Activated naive CD8-positive, alpha-beta T cell treated with anti-CD3 and anti-CD28 coated beads, Interleukin-2, amount 50 U/mL, for 16 hours (primary cell): ENCODE measurements around the gene TNFRSF1A.
"Not testable (repeated sequence)": the region's sequence is repeated elsewhere in the genome, so short reads cannot be mapped to it uniquely, and the experiment has no call there.

ENCODE experiments used
- DNase-seq: peaks from one replicate; pipeline ENCODE4 v3.0.0-alpha.2; 2020; ENCODE audit warnings: low read depth, low spot score

TNFRSF1A gene

DNA sequence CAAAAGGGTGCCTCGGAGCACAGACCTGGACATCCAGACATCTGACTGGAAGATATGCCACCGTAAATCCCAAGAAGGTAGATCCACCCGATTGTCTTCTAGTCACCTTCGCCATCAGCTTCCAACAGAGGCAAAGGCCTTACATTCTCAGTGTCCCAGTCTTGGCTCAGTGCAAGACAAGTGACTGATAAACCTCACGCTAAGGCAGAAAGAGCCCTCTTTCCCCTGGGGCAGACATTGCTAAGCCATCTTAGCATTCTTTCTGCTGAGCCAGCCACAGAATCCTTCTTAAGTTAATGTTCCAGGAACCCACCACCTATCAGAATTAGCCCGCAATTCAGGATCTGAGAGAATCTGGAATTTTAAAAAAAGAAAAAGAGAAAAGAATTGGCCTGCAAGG lies 35.7 kb downstream of the TNFRSF1A start:
- no peak for DNase-seq

DNA sequence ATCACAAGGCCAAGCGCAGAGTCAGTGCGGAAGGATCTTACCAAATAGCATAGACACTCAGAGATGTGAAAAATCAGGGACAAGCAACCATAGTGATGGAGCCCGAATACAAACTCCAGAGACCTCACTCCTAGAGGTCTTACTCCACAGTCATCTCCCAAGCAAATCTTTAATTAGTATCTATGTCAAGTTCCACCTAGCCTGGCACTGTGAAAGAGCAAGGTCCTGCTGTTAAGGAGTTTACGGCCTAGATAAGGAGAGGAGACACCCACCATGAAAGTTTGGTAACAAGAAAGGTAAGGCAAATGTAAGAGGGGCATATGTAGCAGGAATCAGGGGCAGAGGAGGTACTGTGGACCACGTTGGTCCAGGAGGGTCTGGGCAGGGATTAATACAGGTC lies 38.8 kb downstream of the TNFRSF1A start:
- DNase-seq, result no peak

DNA sequence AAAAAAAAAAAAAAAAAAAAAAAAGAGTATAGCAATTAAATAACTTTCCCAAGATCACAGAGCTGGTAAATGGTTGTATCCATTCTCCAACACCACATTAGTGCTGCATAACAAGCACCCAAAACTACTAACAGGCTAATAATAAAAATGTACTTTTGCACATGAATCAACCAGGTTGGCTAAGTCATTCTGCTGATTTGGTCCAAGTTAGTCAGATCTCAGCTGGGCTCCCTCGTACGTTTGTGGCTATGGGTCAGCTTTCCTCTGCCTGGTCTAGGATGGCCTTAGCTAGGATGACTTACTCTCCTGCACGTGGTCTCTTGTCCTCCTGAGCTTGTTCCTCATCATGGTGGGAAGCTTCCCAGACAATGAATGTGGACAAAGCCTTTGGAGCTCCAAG lies 39.3 kb downstream of the TNFRSF1A start:
- DNase-seq, result no peak

DNA sequence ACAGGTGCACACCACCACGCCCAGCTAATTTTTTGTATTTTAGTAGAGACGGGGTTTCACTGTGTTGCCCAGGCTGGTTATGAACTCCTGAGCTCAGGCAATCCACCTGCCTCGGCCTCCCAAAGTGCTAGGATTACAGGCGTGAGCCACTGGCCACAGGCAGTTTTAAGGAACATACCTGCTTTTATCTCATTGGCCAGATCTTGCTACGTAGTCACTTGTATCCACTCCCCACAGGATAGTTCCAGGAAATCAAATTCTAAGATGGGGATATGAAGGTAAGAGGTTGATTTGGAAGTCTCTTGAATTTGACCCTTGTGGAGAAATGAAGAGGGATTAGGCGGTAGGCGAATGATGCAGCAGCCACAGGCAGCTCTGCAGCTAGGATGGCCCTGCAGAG lies 40.2 kb downstream of the TNFRSF1A start:
- no peak for DNase-seq

DNA sequence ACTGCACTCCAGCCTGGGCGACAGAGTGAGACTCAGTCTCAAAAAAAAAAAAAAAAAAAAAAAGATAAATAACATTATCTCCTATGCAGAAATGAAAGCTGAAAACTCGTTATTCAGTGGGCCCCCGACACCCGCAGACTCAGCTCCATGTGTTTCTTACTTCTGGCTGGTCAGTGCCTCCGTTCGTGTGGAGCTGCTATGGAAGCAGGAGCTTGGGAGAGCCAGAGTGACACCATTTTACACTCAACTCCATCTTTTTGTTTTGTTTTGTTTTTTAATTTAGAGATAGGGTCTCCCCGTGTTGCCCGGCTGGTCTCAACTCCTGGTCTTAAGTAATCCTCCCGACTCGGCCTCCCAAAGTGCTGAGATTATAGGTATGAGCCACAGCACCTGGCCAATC lies 44.7 kb downstream of the TNFRSF1A start:
- no peak for DNase-seq

DNA sequence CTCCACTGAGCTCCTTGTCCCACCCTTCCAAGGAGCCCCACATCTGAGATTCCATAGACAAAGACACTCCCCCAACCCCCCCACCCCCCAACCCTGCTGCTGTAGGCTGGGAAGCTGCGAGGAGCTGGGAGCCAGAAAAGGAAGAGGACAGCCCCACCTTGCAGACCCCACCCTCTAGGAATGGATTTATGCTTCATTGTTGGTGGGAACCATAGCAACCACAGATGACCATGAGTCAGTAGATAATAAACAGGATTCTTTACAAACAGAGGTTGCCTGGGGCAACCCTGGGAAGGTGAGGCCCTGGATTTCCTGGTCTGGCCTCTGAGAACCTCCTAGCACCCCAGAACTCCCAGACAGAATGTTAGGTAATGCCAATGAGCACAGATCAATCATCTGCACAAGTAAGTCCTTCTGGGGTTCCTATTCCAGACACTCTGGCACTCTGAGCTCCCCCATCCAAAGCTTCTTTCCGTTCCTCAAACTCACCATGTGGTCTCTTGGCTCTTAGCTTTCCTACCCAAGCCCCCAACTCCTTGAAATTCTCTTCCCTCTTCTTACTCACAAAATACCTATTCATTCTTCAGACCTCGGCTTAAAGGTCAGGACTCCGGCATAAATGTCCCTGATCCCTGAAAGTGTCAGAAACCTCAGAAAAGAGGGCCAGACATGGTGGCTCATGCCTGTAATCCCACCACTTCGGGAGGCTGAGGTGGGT lies 46.6 kb downstream of the TNFRSF1A start:
- no peak for DNase-seq

DNA sequence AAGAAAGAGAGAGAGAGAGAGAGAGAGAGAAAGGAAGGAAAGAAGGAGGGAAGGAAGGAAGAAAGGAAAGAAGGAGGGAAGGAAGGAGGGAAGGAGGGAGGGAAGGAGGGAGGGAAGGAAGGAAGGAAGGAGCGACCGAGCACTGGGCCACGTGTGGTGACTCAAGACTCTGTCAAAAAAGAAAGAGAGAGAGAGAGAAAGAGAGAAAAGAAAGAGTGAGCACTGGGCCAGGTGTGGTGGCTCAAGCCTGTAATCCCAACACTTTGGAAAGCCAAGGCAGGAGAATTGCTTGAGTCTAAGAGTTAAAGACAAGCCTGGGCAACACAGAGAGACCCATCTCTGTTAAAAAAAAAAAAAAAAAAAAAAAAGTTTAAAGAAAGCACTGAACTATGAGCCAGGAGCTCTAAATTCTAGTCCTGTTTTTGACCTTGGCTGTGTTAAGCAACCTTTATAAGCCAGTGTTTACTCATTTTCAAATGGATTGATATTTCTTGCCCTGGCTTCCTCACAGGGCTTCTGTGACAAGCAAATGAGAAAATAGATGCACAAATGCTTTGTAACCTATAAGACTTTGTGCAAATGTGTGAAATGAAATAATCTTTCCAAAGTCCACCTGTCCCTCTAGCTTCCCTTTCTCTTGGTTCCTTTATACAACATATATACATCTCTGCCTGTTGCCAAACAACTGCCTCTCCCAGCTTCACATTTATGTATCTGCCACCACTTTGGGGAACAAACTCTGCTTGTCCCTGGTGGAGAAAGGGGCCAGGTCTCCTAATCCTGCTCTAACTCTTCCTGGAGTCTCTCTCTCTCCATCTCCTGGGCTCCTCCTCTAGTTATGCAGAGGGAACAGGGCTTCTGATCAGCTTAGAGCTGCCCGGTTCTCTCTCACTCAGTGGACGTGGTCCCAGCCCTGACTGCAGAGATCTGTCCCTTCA lies 47.5 kb downstream of the TNFRSF1A start:
- no peak for DNase-seq

DNA sequence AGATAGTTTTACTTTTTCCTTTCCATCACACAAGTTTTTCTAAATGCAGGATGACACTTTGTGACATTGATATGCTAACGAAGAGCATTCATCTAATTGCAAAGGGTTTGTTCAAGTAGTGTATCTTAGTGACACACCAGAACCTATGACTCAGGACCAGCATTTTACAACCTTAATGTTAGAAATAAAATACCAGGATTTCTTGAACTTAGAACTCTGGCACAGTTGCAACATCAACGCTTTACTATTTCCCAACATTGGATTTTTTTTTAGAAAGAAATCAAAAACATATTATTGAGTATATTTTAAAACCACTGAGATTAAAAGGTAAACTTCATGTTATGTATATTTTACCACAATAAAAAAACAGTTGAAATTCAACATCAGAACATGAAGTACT lies 49.3 kb downstream of the TNFRSF1A start:
- no peak for DNase-seq

DNA sequence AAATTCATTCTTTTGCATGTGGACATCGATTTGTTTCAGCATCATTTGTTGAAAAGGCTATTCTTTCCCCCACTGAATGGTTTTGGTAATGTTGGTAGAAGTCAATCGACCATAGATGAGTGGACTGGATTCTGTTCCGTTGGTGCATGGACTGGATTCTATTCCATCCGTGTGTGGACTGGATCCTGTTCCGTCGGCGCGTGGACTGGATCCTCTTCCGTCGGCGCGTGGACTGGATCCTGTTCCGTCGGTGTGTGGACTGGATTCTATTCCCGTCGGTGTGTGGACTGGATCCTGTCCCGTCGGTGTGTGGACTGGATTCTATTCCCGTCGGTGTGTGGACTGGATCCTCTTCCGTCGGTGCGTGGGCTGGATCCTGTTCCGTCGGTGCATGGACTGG lies 52.0 kb downstream of the TNFRSF1A start:
- not testable (repeated sequence) for DNase-seq

DNA sequence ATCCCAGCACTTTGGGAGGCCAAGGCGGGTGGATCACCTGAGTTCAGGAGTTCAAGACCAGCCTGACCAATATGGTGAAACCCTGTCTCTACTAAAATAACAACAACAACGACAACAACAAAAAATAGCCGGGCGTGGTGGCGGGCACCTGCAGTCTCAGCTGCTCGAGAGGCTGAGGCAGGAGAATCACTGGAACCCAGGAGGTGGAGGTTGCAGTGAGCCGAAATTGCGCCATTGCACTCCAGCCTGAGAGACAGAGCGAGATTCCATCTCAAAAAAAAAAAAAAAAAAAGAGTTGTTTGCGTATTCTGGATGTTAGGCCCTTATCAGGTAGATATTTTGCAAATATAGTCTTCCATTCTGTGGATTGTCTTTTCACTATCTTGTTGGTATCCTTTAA lies 52.8 kb downstream of the TNFRSF1A start:
- not testable (repeated sequence) for DNase-seq

DNA sequence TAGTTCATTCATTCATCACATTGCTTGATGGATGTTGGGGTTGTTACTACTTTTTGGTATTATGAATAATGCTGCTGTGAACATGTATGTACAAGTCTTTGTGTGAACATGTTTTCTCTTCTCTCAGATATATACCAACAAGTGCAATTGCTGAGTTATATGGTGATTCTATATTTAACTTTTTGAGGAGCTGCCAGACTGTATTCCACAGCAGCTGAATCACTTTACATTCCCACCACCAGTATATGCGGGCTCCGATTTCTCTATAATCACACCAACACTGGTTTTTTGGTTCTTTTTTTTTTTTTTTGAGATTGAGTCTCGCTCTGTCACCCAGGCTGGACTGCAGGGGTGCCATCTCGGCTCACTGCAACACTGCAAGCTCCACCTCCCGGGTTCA lies 53.6 kb downstream of the TNFRSF1A start:
- DNase-seq, result no peak

DNA sequence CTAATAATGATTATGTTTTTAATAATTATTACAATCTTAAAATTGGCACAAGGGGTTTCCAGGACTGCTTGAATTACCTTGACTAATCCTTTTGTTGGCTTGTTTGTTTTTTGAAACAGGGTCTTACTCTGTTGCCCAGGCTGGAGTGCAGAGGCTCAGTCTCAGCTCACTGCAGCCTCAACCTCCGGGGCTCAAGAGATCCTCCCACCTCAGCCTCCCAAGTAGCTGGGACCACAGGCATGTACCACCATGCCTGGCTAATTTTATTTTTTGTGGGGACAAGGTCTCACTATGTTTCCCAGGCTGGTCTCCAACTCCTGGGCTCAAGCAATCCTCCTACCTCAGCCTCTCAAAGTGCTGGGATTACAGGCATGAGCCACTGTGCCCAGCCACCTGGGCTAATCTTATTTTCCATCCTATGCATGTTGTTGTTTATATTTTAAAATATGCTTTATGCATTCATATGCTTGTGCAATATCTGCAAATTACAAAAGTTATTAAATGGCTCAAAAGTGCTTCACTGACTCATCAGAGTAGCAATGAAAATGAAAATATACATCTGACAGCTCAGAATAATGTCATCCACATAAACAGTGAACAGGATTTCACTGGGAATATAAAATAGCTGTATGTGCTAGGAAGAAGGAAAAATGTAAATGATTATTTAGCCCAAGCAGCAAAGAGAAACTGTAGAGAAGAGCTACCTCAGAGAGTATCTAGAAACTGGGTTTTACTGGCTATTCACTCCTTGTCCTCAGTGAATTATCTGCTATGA lies 56.2 kb downstream of the TNFRSF1A start:
- DNase-seq, result no peak

DNA sequence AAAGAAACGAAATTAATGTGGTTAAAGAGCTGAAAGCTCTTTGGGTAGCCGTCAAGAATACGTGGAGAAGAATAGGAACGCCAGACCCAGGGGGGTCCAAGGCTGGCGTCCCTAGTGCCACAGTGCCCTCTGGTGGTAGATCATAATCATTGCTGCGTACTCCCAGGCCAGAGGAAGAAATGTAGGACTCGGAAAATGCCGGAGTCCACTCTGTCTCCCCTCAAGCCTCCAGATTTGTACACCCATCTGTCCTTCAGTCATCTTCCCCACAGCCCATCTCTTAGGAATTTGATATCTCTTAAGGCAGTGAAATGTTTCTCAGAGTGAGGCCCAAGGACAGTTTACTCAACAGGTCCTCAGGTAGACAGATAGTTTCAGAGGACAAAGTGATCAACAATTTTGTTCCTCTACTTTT lies 56.8 kb downstream of the TNFRSF1A start:
- DNase-seq, result peak; percentile 32

DNA sequence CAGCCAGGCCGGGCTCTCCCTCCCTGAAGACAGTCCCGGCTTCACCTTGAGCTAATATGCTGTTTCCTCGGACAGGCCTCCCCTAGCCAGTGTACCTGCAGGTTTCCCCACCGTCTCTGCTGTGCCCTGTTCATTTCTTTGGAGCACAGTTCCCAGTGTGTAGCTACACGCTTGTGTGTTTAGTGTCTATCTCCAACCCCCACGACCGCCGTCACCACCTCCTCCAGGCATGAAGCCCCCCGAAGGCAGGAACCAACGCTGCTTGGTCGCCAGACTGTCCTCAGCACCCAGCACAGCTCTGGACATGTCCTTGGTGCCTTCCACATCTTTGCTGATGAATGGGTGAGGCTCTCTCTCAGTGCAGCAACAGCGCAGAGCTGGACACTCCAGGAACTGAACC lies 57.6 kb downstream of the TNFRSF1A start:
- no peak for DNase-seq

DNA sequence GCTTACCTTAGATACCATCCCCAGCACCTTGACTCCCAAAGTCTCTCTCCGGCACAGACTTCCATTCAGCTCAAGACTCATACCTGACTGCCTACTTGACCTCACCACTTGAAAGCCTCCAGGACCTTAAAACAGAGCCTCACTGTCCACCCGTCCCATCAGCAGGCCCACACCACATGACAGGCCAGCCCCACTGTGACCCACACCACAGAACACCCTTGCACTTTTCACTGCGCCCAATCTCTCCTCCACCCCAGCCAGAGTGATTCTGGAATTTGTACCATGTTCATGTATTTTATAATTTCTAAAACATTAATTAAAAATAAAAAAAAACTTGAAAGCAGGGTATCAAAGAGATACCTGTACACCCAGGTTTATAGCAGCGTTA lies 59.4 kb downstream of the TNFRSF1A start:
- DNase-seq, result no peak

DNA sequence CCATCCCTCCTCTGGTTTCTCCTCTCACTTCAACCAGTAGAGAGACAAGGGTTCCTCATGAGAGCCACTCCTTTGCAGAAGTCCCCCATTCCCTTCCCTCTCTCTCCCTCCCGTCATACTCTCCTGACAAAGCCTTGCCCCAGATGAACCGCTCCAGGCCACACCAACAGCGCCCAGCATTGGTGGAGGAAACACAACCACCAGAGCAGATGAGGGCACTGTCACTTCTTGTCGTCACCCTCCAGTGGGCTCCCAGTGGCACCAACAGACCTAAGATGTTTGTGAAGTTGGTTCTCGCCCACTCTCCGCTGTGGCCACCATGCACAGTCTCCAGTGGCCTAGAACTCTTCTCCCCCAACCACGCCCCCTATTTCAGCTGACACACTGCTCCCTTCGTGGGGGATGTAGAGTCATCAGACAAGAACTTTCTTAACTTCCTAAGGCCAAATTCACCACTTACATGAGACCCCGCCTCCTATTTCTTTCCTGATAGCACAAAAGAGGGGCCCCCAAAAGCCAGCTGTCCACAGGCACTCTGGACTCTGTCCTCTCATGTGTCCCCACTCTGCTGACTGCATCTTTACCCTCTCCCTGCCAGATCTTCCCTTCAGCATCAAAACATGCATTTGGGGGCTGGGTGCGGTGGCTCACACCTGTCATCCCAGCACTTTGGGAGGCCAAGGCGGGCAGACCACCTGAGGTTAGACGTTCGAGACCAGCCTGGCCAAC lies 60.6 kb downstream of the TNFRSF1A start:
- no peak for DNase-seq

DNA sequence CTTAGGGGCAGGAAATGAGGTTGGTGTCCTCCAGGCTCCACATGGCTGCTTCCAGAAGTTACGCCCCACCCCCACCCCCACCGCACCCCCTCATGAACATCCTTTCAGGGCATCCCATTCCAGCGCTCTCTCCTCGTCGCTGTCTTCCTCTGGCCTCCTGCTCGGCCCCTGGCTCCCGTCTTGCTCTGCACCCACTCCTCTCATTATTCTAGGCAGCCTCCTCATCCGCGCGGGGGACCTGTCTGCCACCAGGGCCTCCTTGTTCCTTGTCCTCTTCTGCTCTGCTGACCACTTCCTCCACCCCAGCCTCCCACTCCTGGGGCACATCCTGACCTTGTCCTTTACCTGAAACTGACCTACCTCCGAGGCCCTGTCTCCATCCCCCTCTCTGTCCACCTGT lies 61.2 kb downstream of the TNFRSF1A start:
- DNase-seq, result no peak

DNA sequence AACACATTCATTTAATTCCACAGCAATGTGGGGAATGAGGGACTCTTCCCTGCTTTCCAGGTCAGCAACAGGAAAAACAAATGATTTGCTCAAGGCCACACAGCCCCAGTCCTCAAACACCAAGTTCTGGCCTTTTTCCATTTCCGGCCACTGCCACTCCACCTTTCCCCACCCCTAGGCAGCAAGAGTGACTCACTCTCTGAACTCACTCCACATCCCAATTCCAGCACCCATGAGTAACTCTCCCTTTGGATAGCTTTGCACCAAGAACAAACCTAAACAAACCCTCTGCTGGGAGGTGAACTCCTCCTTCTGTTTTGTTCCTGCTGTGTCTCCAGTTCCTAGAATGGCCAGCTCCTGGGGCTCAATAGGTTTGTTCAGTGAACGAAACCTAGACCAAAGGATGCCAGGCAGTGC lies 61.8 kb downstream of the TNFRSF1A start:
- DNase-seq, result no peak

DNA sequence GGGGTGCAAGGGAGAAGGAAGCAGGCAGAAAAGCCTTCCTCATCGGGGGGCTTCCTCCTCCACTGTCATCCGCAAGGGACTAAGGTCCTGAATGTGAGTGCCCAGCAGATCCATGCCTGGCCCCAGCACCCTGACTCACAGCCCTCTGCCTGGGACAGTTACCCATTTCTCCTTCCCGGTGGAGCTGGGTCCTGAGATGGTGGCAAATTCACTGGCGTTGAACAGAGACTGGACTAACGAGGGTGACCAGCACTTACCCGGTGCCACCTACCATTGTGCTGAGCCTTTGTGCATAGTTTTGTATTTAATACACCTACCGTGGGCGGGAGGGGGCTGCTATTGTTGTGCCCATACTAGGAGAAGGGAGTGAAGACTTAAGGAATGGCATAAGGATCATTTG lies 62.2 kb downstream of the TNFRSF1A start:
- DNase-seq, result no peak

DNA sequence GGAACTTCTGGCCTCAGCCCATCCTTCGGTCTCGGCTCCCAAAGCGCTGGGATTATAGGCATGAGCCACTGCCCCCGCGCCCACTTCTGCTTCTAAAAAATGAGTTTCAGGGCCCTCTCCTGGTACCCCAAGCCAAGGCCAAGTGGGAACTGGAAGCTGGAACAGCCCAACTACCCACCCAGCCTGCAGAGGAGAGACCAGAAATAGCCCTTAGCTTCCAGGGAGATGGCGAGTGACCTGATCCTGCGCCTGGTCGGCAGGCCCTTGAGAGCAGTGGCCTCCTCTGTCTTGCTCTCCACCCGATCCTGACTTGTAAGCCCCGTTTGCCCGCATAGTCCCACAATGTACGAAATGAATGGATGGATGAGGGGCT lies 62.6 kb downstream of the TNFRSF1A start:
- no peak for DNase-seq
